ENCODE measurements around the gene AP3S1.
"Not testable (repeated sequence)": the region's sequence is repeated elsewhere in the genome, so short reads cannot be mapped to it uniquely, and the experiment has no call there.

DNA sequence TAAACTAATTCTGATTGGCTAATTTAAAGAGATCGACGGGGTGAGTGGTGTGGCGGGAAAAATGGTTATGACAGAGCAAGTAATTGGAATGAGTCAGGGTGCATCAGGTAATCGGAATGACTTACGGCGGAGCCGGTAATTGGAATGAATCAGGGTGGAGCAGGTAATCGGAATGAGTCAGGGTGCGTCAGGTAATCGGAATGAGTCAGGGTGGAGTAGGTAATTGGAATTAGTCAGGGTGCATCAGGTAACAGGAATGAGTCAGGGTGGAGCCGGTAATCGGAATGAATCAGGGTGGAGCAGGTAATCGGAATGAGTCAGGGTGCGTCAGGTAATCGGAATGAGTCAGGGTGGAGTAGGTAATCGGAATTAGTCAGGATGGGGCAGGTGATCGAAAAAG is 88.4 kb downstream of the AP3S1 start:
- not testable (repeated sequence) for TF ChIP-seq RBAK (tag by site-specific recombination; IDR thresholded peaks at IDR 0.05); BCL11A (tag by site-specific recombination; IDR thresholded peaks at IDR 0.05; ENCODE audit: low read depth); YY2 (tag by site-specific recombination; IDR thresholded peaks at IDR 0.05); REPIN1 (tag by site-specific recombination; IDR thresholded peaks at IDR 0.05; ENCODE audit: low read depth); ZNF24 (tag by site-specific recombination; IDR thresholded peaks at IDR 0.05); ZNF324 (tag by site-specific recombination; IDR thresholded peaks at IDR 0.05); ZNF701 (tag by site-specific recombination; IDR thresholded peaks at IDR 0.05); ZNF707 (tag by site-specific recombination; IDR thresholded peaks at IDR 0.05); ZNF792 (tag by site-specific recombination; IDR thresholded peaks at IDR 0.05); SP2 (tag by site-specific recombination; IDR thresholded peaks at IDR 0.05)
- TF ChIP-seq, protein P1, sequence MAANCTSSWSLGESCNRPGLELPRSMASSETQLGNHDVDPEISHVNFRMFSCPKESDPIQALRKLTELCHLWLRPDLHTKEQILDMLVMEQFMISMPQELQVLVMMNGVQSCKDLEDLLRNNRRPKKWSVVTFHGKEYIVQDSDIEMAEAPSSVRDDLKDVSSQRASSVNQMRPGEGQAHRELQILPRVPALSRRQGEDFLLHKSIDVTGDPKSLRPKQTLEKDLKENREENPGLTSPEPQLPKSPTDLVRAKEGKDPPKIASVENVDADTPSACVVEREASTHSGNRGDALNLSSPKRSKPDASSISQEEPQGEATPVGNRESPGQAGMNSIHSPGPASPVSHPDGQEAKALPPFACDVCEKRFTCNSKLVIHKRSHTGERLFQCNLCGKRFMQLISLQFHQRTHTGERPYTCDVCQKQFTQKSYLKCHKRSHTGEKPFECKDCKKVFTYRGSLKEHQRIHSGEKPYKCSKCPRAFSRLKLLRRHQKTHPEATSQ (tag by site-specific recombination; IDR thresholded peaks at IDR 0.05) = not testable (repeated sequence)
- TF ChIP-seq, protein P2, sequence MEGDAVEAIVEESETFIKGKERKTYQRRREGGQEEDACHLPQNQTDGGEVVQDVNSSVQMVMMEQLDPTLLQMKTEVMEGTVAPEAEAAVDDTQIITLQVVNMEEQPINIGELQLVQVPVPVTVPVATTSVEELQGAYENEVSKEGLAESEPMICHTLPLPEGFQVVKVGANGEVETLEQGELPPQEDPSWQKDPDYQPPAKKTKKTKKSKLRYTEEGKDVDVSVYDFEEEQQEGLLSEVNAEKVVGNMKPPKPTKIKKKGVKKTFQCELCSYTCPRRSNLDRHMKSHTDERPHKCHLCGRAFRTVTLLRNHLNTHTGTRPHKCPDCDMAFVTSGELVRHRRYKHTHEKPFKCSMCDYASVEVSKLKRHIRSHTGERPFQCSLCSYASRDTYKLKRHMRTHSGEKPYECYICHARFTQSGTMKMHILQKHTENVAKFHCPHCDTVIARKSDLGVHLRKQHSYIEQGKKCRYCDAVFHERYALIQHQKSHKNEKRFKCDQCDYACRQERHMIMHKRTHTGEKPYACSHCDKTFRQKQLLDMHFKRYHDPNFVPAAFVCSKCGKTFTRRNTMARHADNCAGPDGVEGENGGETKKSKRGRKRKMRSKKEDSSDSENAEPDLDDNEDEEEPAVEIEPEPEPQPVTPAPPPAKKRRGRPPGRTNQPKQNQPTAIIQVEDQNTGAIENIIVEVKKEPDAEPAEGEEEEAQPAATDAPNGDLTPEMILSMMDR (tag by site-specific recombination; IDR thresholded peaks at IDR 0.05) = not testable (repeated sequence)
- TF ChIP-seq, protein P3, sequence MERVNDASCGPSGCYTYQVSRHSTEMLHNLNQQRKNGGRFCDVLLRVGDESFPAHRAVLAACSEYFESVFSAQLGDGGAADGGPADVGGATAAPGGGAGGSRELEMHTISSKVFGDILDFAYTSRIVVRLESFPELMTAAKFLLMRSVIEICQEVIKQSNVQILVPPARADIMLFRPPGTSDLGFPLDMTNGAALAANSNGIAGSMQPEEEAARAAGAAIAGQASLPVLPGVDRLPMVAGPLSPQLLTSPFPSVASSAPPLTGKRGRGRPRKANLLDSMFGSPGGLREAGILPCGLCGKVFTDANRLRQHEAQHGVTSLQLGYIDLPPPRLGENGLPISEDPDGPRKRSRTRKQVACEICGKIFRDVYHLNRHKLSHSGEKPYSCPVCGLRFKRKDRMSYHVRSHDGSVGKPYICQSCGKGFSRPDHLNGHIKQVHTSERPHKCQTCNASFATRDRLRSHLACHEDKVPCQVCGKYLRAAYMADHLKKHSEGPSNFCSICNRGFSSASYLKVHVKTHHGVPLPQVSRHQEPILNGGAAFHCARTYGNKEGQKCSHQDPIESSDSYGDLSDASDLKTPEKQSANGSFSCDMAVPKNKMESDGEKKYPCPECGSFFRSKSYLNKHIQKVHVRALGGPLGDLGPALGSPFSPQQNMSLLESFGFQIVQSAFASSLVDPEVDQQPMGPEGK (tag by site-specific recombination; IDR thresholded peaks at IDR 0.05) = not testable (repeated sequence)
- TF ChIP-seq, protein P4, sequence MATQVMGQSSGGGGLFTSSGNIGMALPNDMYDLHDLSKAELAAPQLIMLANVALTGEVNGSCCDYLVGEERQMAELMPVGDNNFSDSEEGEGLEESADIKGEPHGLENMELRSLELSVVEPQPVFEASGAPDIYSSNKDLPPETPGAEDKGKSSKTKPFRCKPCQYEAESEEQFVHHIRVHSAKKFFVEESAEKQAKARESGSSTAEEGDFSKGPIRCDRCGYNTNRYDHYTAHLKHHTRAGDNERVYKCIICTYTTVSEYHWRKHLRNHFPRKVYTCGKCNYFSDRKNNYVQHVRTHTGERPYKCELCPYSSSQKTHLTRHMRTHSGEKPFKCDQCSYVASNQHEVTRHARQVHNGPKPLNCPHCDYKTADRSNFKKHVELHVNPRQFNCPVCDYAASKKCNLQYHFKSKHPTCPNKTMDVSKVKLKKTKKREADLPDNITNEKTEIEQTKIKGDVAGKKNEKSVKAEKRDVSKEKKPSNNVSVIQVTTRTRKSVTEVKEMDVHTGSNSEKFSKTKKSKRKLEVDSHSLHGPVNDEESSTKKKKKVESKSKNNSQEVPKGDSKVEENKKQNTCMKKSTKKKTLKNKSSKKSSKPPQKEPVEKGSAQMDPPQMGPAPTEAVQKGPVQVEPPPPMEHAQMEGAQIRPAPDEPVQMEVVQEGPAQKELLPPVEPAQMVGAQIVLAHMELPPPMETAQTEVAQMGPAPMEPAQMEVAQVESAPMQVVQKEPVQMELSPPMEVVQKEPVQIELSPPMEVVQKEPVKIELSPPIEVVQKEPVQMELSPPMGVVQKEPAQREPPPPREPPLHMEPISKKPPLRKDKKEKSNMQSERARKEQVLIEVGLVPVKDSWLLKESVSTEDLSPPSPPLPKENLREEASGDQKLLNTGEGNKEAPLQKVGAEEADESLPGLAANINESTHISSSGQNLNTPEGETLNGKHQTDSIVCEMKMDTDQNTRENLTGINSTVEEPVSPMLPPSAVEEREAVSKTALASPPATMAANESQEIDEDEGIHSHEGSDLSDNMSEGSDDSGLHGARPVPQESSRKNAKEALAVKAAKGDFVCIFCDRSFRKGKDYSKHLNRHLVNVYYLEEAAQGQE (tag by site-specific recombination; IDR thresholded peaks at IDR 0.05) = not testable (repeated sequence)

Measured in HEK293 (cell line).